ENCODE data around the gene ZNF354C. TPM values are rescaled to one million over a fixed set of nuclear protein-coding genes. Genes with fewer than 3 reads are reported as not detected.

Gene ZNF354C
- total and polyA plus RNA-seq, 10 of the 15 experiments (the other 5 are each of a cell fraction or from before 2014, with no cell fraction given) = 0.01 to 0.03 (median 0.02) TPM; not detected in 7

GRCh38 chr5:179113143-179113530 is 53.0 kb downstream of the ZNF354C start (continued):
- TF ChIP-seq, protein P1, sequence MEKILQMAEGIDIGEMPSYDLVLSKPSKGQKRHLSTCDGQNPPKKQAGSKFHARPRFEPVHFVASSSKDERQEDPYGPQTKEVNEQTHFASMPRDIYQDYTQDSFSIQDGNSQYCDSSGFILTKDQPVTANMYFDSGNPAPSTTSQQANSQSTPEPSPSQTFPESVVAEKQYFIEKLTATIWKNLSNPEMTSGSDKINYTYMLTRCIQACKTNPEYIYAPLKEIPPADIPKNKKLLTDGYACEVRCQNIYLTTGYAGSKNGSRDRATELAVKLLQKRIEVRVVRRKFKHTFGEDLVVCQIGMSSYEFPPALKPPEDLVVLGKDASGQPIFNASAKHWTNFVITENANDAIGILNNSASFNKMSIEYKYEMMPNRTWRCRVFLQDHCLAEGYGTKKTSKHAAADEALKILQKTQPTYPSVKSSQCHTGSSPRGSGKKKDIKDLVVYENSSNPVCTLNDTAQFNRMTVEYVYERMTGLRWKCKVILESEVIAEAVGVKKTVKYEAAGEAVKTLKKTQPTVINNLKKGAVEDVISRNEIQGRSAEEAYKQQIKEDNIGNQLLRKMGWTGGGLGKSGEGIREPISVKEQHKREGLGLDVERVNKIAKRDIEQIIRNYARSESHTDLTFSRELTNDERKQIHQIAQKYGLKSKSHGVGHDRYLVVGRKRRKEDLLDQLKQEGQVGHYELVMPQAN (conservative IDR thresholded peaks at IDR 0.05) = no peak
- no peak for TF ChIP-seq PRDM15 (CRISPR knock-in tag; IDR thresholded peaks at IDR 0.05)

DNA sequence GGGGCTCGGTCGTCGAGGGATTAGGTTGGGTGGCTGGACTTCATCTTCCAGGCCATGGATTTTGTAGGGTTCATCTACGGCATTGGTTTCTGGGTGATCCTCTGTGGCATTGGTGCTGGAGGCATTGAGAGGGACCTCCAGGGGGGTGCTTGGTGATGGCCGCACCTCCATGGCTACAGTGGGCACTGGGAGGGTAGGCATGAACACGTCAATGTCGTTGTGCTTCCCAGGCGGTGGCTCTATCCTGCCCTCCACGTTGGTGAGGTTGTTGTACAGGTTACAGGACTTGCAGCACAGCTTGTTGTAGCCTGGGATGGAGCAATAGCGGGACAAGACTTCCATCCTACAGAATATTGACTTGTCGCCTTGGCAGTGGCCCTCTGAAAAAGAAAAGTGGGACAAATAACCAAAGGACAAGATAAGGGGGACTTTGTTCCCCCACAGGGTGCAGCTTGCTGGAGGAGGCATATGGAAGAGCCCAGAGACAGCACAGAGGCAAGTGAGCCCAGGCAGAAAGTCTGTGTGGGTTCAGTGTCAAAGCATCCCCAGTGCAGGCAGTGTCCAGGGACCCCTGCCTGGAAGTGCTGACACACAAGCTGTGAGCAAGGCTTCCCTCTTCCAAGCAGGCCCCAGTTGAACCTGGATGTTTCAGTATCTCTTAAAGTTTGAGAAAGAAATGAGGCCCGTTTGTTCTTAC is 53.9 kb downstream of the ZNF354C start:
- Histone ChIP-seq H3K27me3 (replicated peaks in 1 of 2; ENCODE audit: control insufficient read depth in 2 of 2, insufficient read depth in 2 of 2, low read length in 1 of 2) (no peaks in the 10 kb centered on the region), H3K4me2 (ENCODE audit: control insufficient read depth, insufficient read depth) (no peak overlapping the region), H3K36me3 (ENCODE audit: control insufficient read depth in 2 of 2, insufficient read depth in 2 of 2, low read length in 1 of 2) (no peaks in the 10 kb centered on the region), H3K79me2 (ENCODE audit: control insufficient read depth, insufficient read depth, low read length) (no peaks in the 10 kb centered on the region), H3K27ac (ENCODE audit: control insufficient read depth, insufficient read depth) (no peak overlapping the region), H3K4me3 (no peak overlapping the region), H3K9ac (ENCODE audit: control insufficient read depth, insufficient read depth, low read length) (no peak overlapping the region), H3K4me1 (ENCODE audit: control insufficient read depth, insufficient read depth, low read length) (no peaks in the 10 kb centered on the region), H4K20me1 (ENCODE audit: control insufficient read depth, insufficient read depth) (no peaks in the 10 kb centered on the region), H2AFZ (ENCODE audit: control insufficient read depth, low read depth, low read length) (no peak overlapping the region), H3K9me3 (replicated peaks; ENCODE audit: control insufficient read depth, insufficient read depth, low read length) (no peaks in the 10 kb centered on the region; the same call in 2 of the 3 replicates)
- WGBS (ENCODE audit: insufficient coverage, insufficient replicate concordance, low lambda C conversion rate, missing lambda C conversion rate) = 26% methylated on average over 12 of the region's 12 CpGs
- no TSS peak for BruUV-seq (replicated peaks)
- ChIA-PET CTCF (no interaction called here), RAD21 (ENCODE audit: unreplicated experiment) (no interaction called here), SMC1A (ENCODE audit: uncharacterized antibody, unreplicated experiment) (no interaction called here), POLR2A (no interaction called here)
- intact Hi-C loops (cut with micrococcal nuclease; ENCODE audit: unreplicated experiment) = no loop called here
- DNase-seq (ENCODE audit: low read depth, low spot score) = no peak
- in situ Hi-C loops (cut with MboI) = no loop called here
- no peak for ATAC-seq
- FAIRE-seq = no peak
- TF ChIP-seq, protein P2, sequence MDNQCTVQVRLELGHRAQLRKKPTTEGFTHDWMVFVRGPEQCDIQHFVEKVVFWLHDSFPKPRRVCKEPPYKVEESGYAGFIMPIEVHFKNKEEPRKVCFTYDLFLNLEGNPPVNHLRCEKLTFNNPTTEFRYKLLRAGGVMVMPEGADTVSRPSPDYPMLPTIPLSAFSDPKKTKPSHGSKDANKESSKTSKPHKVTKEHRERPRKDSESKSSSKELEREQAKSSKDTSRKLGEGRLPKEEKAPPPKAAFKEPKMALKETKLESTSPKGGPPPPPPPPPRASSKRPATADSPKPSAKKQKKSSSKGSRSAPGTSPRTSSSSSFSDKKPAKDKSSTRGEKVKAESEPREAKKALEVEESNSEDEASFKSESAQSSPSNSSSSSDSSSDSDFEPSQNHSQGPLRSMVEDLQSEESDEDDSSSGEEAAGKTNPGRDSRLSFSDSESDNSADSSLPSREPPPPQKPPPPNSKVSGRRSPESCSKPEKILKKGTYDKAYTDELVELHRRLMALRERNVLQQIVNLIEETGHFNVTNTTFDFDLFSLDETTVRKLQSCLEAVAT (IDR thresholded peaks at IDR 0.05) = no peak
- TF ChIP-seq NFXL1 (IDR thresholded peaks at IDR 0.05; ENCODE audit: borderline replicate concordance) = no peak
- TF ChIP-seq ZNF24 (IDR thresholded peaks at IDR 0.05) = no peak
- no peak for TF ChIP-seq TAF1 (IDR thresholded peaks at IDR 0.05; ENCODE audit: borderline replicate concordance, low read depth, low read length)
- TF ChIP-seq, protein P3, sequence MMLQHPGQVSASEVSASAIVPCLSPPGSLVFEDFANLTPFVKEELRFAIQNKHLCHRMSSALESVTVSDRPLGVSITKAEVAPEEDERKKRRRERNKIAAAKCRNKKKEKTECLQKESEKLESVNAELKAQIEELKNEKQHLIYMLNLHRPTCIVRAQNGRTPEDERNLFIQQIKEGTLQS (IDR thresholded peaks at IDR 0.05; ENCODE audit: borderline replicate concordance, extremely low read depth, low read depth, low read length) = no peak
- TF ChIP-seq PAX5 (IDR thresholded peaks at IDR 0.05; ENCODE audit: borderline replicate concordance, low read depth, low read length) = no peak
- TF ChIP-seq, protein P4, sequence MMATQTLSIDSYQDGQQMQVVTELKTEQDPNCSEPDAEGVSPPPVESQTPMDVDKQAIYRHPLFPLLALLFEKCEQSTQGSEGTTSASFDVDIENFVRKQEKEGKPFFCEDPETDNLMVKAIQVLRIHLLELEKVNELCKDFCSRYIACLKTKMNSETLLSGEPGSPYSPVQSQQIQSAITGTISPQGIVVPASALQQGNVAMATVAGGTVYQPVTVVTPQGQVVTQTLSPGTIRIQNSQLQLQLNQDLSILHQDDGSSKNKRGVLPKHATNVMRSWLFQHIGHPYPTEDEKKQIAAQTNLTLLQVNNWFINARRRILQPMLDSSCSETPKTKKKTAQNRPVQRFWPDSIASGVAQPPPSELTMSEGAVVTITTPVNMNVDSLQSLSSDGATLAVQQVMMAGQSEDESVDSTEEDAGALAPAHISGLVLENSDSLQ (IDR thresholded peaks at IDR 0.05) = no peak
- TF ChIP-seq PAX8 (IDR thresholded peaks at IDR 0.05) = no peak
- TF ChIP-seq POU2F2 (IDR thresholded peaks at IDR 0.05; ENCODE audit: borderline replicate concordance, low read depth, low read length) = no peak
- TF ChIP-seq NFIC (IDR thresholded peaks at IDR 0.05; ENCODE audit: low read depth, low read length) = no peak
- TF ChIP-seq TCF7 (IDR thresholded peaks at IDR 0.05; ENCODE audit: borderline replicate concordance) = no peak
- no peak for TF ChIP-seq YY1 (IDR thresholded peaks at IDR 0.05; ENCODE audit: low read depth, low read length)
